Fibroblast of peridontal ligament (primary cell): Measurements from ENCODE around the gene EFCAB11.

Source experiments
- DNase-seq: peaks from one replicate; pipeline ENCODE4 v3.0.0-alpha.2; 2010; ENCODE audit errors: extremely low read depth

Gene EFCAB11

DNA sequence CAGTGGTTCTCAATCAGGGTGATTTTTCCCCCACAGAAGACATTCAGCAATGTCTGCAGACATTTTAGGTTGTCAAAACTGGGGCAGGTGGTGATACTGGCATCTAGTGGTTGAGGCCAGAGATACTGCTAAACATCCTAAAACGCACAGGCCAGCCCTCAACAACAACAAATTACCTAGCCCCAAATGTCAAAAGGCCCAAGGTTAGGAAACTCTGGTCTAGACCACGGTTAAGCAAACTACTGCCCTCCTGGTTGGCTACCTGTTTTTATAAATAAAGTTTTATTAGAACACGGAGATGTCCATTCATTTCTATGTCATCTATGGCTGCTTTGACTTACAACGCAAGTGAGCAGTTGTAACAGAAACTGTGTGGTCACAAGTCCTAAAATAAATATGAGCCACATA, 186.7 kb downstream of the EFCAB11 start:
- peak; percentile 70 for DNase-seq

DNA sequence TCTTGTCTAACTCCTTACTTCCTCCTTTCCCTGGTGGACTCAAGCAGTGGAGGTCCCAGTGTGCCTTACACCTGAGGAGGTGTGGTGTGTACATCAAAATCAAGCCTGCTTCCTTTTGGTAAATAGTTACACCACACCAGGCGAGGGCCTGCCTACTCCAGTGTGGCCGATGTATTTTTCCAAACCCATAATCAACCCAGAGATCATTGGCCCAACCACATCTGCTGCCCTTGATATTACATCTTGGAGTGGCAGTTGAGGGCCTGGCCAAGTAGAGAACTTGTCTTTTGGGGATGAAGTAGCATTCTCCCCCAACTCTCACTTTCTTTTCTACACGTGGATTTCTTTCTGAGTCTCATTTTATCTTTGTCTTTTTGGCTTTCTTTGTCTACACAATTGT, 187.4 kb downstream of the EFCAB11 start:
- no peak for DNase-seq

GRCh38 chr14:89765346-89765745, 189.2 kb downstream of the EFCAB11 start:
- DNase-seq: no peak

DNA sequence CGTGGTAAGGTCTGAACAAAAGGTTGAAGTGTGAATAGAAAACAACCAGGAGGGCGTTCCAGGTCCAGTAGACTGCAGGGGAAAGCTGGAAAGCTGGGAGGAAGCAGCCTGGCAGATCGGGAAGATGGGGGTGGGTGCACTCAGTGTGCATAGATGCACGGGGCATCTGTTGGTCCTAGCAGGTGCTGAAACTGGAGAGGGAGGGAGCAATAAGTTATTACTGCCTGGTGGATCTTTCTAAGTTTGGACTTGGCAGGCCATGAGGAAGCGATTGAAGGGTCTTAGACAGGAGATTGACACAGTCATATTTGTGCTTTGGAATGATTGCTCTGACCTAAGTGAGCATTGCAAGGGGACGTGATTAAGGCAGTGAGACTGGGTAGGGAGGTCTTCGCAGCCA, 194.4 kb downstream of the EFCAB11 start:
- DNase-seq: no peak

GRCh38 chr14:89757313-89757939, 197.1 kb downstream of the EFCAB11 start:
- no peak for DNase-seq

DNA sequence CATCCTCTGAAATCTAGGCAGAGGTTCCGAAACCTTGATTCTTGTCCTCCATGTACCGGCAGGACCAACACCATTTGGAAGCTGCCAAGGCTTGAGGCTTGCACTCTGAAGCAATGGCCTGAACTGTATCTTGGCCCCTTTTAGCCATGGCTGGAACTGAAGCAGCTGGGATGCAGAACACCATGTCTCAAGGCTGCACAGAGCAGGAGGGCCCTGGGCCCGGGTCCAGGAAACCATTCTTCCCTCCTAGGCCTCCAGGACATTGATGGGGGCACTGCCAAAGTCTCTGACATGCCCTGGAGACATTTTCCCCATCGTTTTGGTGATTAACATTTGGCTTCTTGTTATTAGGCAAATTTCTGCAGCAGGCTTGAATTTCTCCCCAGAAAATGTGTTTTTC, 198.7 kb downstream of the EFCAB11 start:
- DNase-seq: no peak

GRCh38 chr14:89753828-89754412, 200.6 kb downstream of the EFCAB11 start:
- no peak for DNase-seq

- no peak for DNase-seq
These were observed 203.6 kb downstream of the EFCAB11 start for GRCh38 chr14:89750908-89751392.

- DNase-seq: peak; percentile 24
These were observed 204.2 kb downstream of the EFCAB11 start for GRCh38 chr14:89750281-89750755.

- DNase-seq: peak; percentile 10
These were observed 206.5 kb downstream of the EFCAB11 start for GRCh38 chr14:89748004-89748403.

GRCh38 chr14:89747126-89747525, 207.4 kb downstream of the EFCAB11 start:
- DNase-seq: no peak

DNA sequence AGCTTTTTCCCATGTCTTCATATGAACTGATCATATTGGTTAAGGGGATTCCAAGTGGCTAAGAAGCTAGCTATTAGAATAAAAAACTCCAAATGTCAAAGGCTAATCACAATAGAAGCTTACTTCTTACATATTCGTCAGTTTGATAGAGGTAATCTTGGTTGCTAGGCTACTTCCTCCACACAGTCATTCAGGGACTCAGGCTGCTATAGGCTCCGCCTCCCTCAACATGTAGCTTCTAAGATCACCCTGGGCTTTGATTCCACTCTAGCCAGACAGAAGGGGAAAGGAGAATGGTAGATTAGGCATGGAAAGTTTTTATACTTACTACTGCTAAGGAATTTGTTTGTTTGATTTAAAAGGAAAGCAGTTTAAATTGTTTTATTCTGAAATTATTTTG, 207.9 kb downstream of the EFCAB11 start:
- no peak for DNase-seq

GRCh38 chr14:89746135-89746534, 208.4 kb downstream of the EFCAB11 start:
- no peak for DNase-seq
